Panc1 (cell line): ENCODE data around the gene PLK5. TPM values are rescaled to one million over a fixed set of nuclear protein-coding genes. Genes with fewer than 3 reads are reported as not detected.

Experiments used
- ATAC-seq: fragments of 200-7000 bp; cut with Tn5 transposase; 2 replicates; pipeline ENCODE4 v1.9.1; 2020; ENCODE audit warnings: mild to moderate bottlenecking, moderate library complexity
- BruUV-seq: library from RNA; stranded (reverse); fragments of 400-500 nt; replicated peaks from 2 replicates; lab custom pipeline; 2021; lab: Mats Ljungman, UMichigan
- CTCF ChIA-PET: fragments of 300-600 bp; sonication (Branson Sonifier 250); formaldehyde crosslinking; loops from one replicate; lab custom pipeline; 2022; ENCODE audit warnings: antibody characterized with exemption; lab: Charles Lee
- POLR2A ChIA-PET: fragments of 300-600 bp; sonication (Branson Sonifier 250); formaldehyde crosslinking; loops from one replicate; lab custom pipeline; 2022; ENCODE audit warnings: antibody characterized with exemption; lab: Charles Lee
- DNase-seq: peaks from one replicate; pipeline ENCODE4 v3.0.0-alpha.2; 2010; ENCODE audit warnings: low read depth, low spot score
- H3K27ac ChIP-seq: 2 replicates; pipeline ENCODE4 v1.5.1; 2011; ENCODE audit warnings: mild to moderate bottlenecking, low read length, inconsistent platforms
- H3K27me3 ChIP-seq: fragments of 200-500 bp; sonication (Bioruptor generic); 2 replicates; pipeline ENCODE4 v1.6.0; 2014; ENCODE audit warnings: low read length, inconsistent platforms; ENCODE audit not compliant: control insufficient read depth, insufficient read depth
- H3K36me3 ChIP-seq: fragments of 200-500 bp; sonication (Bioruptor generic); 2 replicates; pipeline ENCODE4 v1.5.1; 2014; ENCODE audit warnings: inconsistent platforms, mild to moderate bottlenecking, low read length, moderate library complexity; ENCODE audit not compliant: control insufficient read depth, insufficient read depth
- H3K4me1 ChIP-seq: 2 replicates; pipeline ENCODE4 v1.5.1; 2011; ENCODE audit warnings: inconsistent platforms, mild to moderate bottlenecking, low read length, moderate library complexity; ENCODE audit not compliant: control insufficient read depth, insufficient read depth
- H3K4me3 ChIP-seq, 2 experiments: 2 replicates each; pipeline ENCODE4 v1.5.1; 2011 to 2012; ENCODE audit warnings: low read depth in 2 of 2, low read length in 2 of 2, mild to moderate bottlenecking in 2 of 2, inconsistent platforms in 1 of 2, moderate library complexity in 1 of 2
- H3K9me3 ChIP-seq: fragments of 200-500 bp; sonication (Bioruptor generic); 2 replicates; pipeline ENCODE4 v1.5.1; 2014; ENCODE audit warnings: low read depth, mild to moderate bottlenecking, inconsistent platforms, low read length, moderate library complexity; ENCODE audit not compliant: control insufficient read depth, insufficient read depth
- CTCF ChIP-seq: fragments of 450-650 bp; IDR thresholded peaks from 2 replicates; pipeline ENCODE4 v1.5.1; 2017; ENCODE audit warnings: mild to moderate bottlenecking
- POLR2AphosphoS5 ChIP-seq: IDR thresholded peaks from 2 replicates; pipeline ENCODE4 v1.6.1; 2012; ENCODE audit warnings: mild to moderate bottlenecking, low read depth, low read length, moderate library complexity
- SIN3A ChIP-seq: IDR thresholded peaks from 2 replicates; pipeline ENCODE4 v1.6.1; 2012; ENCODE audit warnings: low read depth, mild to moderate bottlenecking, low read length, moderate library complexity, borderline replicate concordance; ENCODE audit not compliant: insufficient read depth
- TCF7L2 ChIP-seq: IDR thresholded peaks from 2 replicates; pipeline ENCODE4 v1.6.1; 2011; ENCODE audit warnings: mild to moderate bottlenecking, low read depth, low read length, inconsistent platforms
- in situ Hi-C: cut with HindIII; loops from 2 replicates; pipeline ENCODE4 v1.10.0; 2016; ENCODE audit warnings: low sequenced_read_pairs, low pct_unique_long_range_greater_than_20kb
- intact Hi-C: fragments of 100-400 bp; cut with micrococcal nuclease; formaldehyde crosslinking; loops from one replicate; pipeline ENCODE4 v1.10.0; 2022; ENCODE audit not compliant: unreplicated experiment
- total RNA-seq: library from RNA; stranded (reverse); gene quantifications from one replicate; pipeline ENCODE4 v1.2.1, GENCODE V29; 2021; ENCODE audit not compliant: unreplicated experiment
- TF ChIP-seq, protein P1 (sequence below), 2 experiments: IDR thresholded peaks; 2 replicates each; pipeline ENCODE4 v1.6.1; 2011 to 2012; ENCODE audit warnings: low read depth in 2 of 2, control low read depth in 1 of 2, low read length in 1 of 2, mild to moderate bottlenecking in 1 of 2, moderate library complexity in 1 of 2; ENCODE audit not compliant: insufficient read depth in 1 of 2

PLK5 gene
- total RNA-seq, 1 experiment from 2014 or later, result not detected

DNA sequence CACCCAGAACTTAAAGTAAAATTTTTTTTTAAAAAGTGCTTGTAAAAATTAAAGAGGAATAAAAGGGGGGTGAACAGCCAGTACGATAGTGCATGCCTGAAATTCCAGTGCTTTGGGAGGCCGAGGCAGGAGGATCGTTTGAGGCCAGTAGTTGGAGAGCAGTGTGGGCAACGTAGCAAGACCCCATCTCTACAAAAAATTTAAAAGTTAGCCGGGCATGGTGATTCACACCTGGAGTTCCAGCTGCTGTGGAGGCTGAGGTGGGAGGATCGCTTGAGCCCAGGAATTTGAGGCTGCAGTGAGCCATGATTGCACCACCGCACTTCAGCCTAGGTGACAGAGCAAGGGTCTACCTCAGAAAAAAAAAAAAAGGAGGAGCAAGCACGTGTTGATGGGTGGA lies 18.9 kb upstream of the PLK5 start:
- H3K36me3 ChIP-seq, result no peaks in the 10 kb centered on the region
- H3K27me3 ChIP-seq, result no peaks in the 10 kb centered on the region
- ChIA-PET CTCF (interaction anchor here (0.6 kb wide), 1 partner anchor 600 kb away, joined by 8 read pairs; no protein-coding TSS in a partner anchor), POLR2A (no interaction called here)
- ATAC-seq (no peak), DNase-seq (no peak)
- H3K27ac ChIP-seq, result no peak overlapping the region
- BruUV-seq, result no TSS peak
- H3K4me1 ChIP-seq, result no peaks in the 10 kb centered on the region
- in situ Hi-C loops (no loop called here), intact Hi-C loops (no loop called here)
- TF ChIP-seq CTCF, result no peak
- no peaks in the 10 kb centered on the region for H3K9me3 ChIP-seq
- H3K4me3 ChIP-seq, result no peak overlapping the region

DNA sequence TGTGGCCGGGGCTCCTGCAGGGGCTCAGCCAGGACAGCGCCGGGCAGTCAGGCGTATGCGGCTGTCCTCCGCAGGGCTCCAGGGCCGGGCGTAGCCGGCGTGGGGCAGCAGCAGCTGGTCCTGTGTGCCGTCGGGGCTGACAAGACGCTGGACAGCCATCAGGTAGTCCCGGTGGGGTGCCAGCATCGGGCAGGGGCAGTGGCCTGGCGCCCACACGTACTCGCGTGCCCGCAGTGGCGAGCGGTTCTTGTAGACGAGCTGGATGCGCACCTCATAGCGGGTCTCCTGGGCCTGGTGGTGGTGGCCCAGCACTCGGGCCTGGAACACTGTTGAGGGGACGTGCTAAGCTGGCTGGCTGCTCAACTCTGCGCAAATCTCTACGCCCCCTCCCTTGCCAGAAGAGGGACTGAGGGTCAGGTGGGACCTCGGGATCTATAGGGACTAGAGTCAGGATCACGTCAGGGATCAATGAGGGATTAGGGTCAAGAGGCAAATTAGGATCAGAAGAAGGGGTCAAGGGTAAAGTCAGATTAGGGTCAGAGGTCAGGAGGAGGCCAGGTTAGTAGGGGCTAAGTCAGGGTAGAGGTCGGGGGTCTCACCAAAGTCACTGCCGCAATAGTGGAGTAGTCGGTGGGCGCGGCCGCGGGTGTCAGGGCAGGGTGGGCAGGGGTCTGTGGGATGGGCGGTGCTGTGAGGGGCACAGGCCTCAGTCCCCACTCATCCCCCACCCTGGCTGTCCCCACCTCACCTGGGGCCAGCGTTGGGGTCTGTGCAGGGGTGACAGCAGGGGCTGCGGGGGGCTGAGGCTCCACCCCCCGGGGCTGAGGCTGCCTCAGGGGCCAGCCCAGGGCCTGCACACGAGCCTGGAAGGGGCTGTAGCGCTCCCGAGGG lies 17.6 kb upstream of the PLK5 start:
- Histone ChIP-seq H3K4me3 (no peak overlapping the region), H3K36me3 (no peaks in the 10 kb centered on the region), H3K27me3 (no peaks in the 10 kb centered on the region), H3K4me1 (no peaks in the 10 kb centered on the region), H3K9me3 (no peaks in the 10 kb centered on the region), H3K27ac (no peak overlapping the region)
- ChIA-PET POLR2A (no interaction called here), CTCF (no interaction called here)
- intact Hi-C loops, result no loop called here
- TF ChIP-seq SIN3A (no peak), TCF7L2 (no peak), POLR2AphosphoS5 (no peak), CTCF (no peak)
- TF ChIP-seq, protein P1, sequence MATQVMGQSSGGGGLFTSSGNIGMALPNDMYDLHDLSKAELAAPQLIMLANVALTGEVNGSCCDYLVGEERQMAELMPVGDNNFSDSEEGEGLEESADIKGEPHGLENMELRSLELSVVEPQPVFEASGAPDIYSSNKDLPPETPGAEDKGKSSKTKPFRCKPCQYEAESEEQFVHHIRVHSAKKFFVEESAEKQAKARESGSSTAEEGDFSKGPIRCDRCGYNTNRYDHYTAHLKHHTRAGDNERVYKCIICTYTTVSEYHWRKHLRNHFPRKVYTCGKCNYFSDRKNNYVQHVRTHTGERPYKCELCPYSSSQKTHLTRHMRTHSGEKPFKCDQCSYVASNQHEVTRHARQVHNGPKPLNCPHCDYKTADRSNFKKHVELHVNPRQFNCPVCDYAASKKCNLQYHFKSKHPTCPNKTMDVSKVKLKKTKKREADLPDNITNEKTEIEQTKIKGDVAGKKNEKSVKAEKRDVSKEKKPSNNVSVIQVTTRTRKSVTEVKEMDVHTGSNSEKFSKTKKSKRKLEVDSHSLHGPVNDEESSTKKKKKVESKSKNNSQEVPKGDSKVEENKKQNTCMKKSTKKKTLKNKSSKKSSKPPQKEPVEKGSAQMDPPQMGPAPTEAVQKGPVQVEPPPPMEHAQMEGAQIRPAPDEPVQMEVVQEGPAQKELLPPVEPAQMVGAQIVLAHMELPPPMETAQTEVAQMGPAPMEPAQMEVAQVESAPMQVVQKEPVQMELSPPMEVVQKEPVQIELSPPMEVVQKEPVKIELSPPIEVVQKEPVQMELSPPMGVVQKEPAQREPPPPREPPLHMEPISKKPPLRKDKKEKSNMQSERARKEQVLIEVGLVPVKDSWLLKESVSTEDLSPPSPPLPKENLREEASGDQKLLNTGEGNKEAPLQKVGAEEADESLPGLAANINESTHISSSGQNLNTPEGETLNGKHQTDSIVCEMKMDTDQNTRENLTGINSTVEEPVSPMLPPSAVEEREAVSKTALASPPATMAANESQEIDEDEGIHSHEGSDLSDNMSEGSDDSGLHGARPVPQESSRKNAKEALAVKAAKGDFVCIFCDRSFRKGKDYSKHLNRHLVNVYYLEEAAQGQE (IDR thresholded peaks at IDR 0.05; ENCODE audit: insufficient read depth in 1 of 2, low read depth in 2 of 2, low read length in 1 of 2), result no peak
- no peak for DNase-seq
- in situ Hi-C loops, result no loop called here
- no TSS peak for BruUV-seq
- no peak for ATAC-seq
